Mucosa of descending colon (tissue), 3 donors: ENCODE measurements around the gene TMEM135. TPM values are rescaled to one million over a fixed set of nuclear protein-coding genes. Genes with fewer than 3 reads are reported as not detected.

Experiments used
- ATAC-seq: fragments of 200-7000 bp; cut with Tn5 transposase; one replicate; pipeline ENCODE4 v1.9.1; 2020; ENCODE audit warnings: mild to moderate bottlenecking, moderate library complexity
- DNase-seq, 3 donors: peaks; one replicate each; pipeline ENCODE4 v3.0.0-alpha.2; 2020
- H3K36me3 ChIP-seq: fragments of 200-600 bp; one replicate; pipeline ENCODE4 v1.8.0; 2021; ENCODE audit warnings: low read depth, mild to moderate bottlenecking
- H3K4me1 ChIP-seq: fragments of 200-600 bp; one replicate; pipeline ENCODE4 v1.8.0; 2021; ENCODE audit warnings: low read depth, mild to moderate bottlenecking
- H3K4me3 ChIP-seq: fragments of 200-600 bp; one replicate; pipeline ENCODE4 v1.8.0; 2021; ENCODE audit warnings: mild to moderate bottlenecking
- H3K9me3 ChIP-seq: fragments of 200-600 bp; one replicate; pipeline ENCODE4 v1.8.0; 2021; ENCODE audit warnings: mild to moderate bottlenecking
- CTCF ChIP-seq: fragments of 200-600 bp; IDR thresholded peaks from one replicate; pipeline ENCODE4 v1.8.0; 2022; ENCODE audit warnings: antibody characterized with exemption, mild to moderate bottlenecking
- intact Hi-C, 2 donors: fragments of 100-400 bp; cut with DNase I in 1 of 2; cut with micrococcal nuclease in 1 of 2; formaldehyde crosslinking; loops; one replicate each; pipeline versions ENCODE4 v1.11.0 to v1.11.1; 2022; cut with DNase I, micrococcal nuclease
- total RNA-seq, 3 donors: library from RNA; stranded (reverse); fragmentation: NEBNext Ultra II Directional in 2 of 3; extraction: Animal tissue kit (Norgen Biotek cat#: 25700) in 2 of 3; gene quantifications; one replicate each; pipeline versions ENCODE4 v1.2.1 to v1.2.4, GENCODE V29; 2021 to 2023
- donor health status: DM: no; HTN: no; CAD: no; lungs with moderate emphysema.
- donor health status: DM: no; HTN: no; CAD: no.
- donor health status: DM: no; HTN: yes; CAD: no.

TMEM135 gene
- total RNA-seq, 3 donors from 2014 or later: 32.8 to 37.6 (median 37.0) TPM

GRCh38 chr11:87286338-87286737 lies 248.6 kb downstream of the TMEM135 start:
- no peaks in the 10 kb centered on the region for H3K4me1 ChIP-seq
- DNase-seq: no peak
- no peaks in the 10 kb centered on the region for H3K36me3 ChIP-seq
- no peak for TF ChIP-seq CTCF
- intact Hi-C loops: no loop called here
- ATAC-seq: no peak
- H3K4me3 ChIP-seq: no peak overlapping the region
- H3K9me3 ChIP-seq: no peaks in the 10 kb centered on the region

- Histone ChIP-seq H3K4me3 (no peak overlapping the region), H3K4me1 (no peaks in the 10 kb centered on the region), H3K9me3 (no peaks in the 10 kb centered on the region), H3K36me3 (no peaks in the 10 kb centered on the region)
- intact Hi-C loops: loop anchor here in 1 of 2 donors (5.0 kb wide), 1 partner anchor 353 kb away; no protein-coding TSS in a partner anchor
- DNase-seq: no peak
- peak; percentile 40 for ATAC-seq
- TF ChIP-seq CTCF: no peak
Measured at GRCh38 chr11:87290304-87290922, 252.7 kb downstream of the TMEM135 start.

- no peak for DNase-seq
- no peak for ATAC-seq
- no peaks in the 10 kb centered on the region for H3K9me3 ChIP-seq
- no peak overlapping the region for H3K4me3 ChIP-seq
- no peaks in the 10 kb centered on the region for H3K4me1 ChIP-seq
- H3K36me3 ChIP-seq: no peaks in the 10 kb centered on the region
- TF ChIP-seq CTCF: no peak
- intact Hi-C loops: loop anchor here in 1 of 2 donors (5.0 kb wide), 1 partner anchor 355 kb away; no protein-coding TSS in a partner anchor
Measured at GRCh38 chr11:87292598-87292997, 254.9 kb downstream of the TMEM135 start.

GRCh38 chr11:87295237-87295636 lies 257.5 kb downstream of the TMEM135 start:
- DNase-seq: no peak
- ATAC-seq: no peak
- Histone ChIP-seq H3K36me3 (no peaks in the 10 kb centered on the region), H3K4me3 (no peak overlapping the region), H3K4me1 (no peaks in the 10 kb centered on the region), H3K9me3 (no peaks in the 10 kb centered on the region)
- intact Hi-C loops: no loop called here
- no peak for TF ChIP-seq CTCF

- H3K36me3 ChIP-seq: no peaks in the 10 kb centered on the region
- intact Hi-C loops: no loop called here
- DNase-seq: no peak
- no peaks in the 10 kb centered on the region for H3K9me3 ChIP-seq
- TF ChIP-seq CTCF: no peak
- no peak overlapping the region for H3K4me3 ChIP-seq
- no peaks in the 10 kb centered on the region for H3K4me1 ChIP-seq
- ATAC-seq: no peak
Measured at GRCh38 chr11:87296627-87297026, 258.9 kb downstream of the TMEM135 start.
